ENCODE results near the gene GCNA.

- TF ChIP-seq GATA2 (IDR thresholded peaks at IDR 0.05; ENCODE audit: low read depth, low read length): no peak
- TF ChIP-seq GATA3 (IDR thresholded peaks at IDR 0.05; ENCODE audit: low read depth, low read length): no peak
These were observed 41.7 kb downstream of the GCNA start for GRCh38 chrX:71619986-71620385.
